GM23338 (cell line): Measurements from ENCODE around the gene ADAMTSL4. TPM values are rescaled to one million over a fixed set of nuclear protein-coding genes. Genes with fewer than 3 reads are reported as not detected.
A peak's percentile ranks its signal among the peaks of the same experiment; 100 is the strongest.

Experiments used
- ATAC-seq: fragments of 200-7000 bp; cut with Tn5 transposase; 3 replicates; pipeline ENCODE4 v1.9.1; 2020
- DNase-seq: peaks from one replicate; pipeline ENCODE4 v3.0.0-alpha.2; 2015; ENCODE audit warnings: low spot score
- H2AFZ ChIP-seq: fragments of 200-600 bp; sonication (generic); 2 replicates; pipeline ENCODE4 v1.8.0; 2016; ENCODE audit warnings: antibody characterized with exemption, mild to moderate bottlenecking, moderate library complexity
- H3F3A ChIP-seq: fragments of 200-600 bp; sonication (generic); replicated peaks from 2 replicates; pipeline ENCODE4 v1.8.0; 2017; ENCODE audit warnings: antibody characterized with exemption, mixed run types, low read depth
- H3K27ac ChIP-seq: fragments of 200-600 bp; sonication (generic); 2 replicates; pipeline ENCODE4 v1.6.1; 2016; ENCODE audit warnings: low read depth
- H3K27me3 ChIP-seq: fragments of 200-600 bp; sonication (generic); 2 replicates; pipeline ENCODE4 v1.8.0; 2016; ENCODE audit warnings: mild to moderate bottlenecking, mixed run types, moderate library complexity; ENCODE audit not compliant: insufficient read depth
- H3K36me3 ChIP-seq: fragments of 200-600 bp; sonication (generic); 2 replicates; pipeline ENCODE4 v1.8.0; 2016; ENCODE audit warnings: mild to moderate bottlenecking; ENCODE audit not compliant: insufficient read depth
- H3K4me1 ChIP-seq: fragments of 200-600 bp; sonication (generic); 2 replicates; pipeline ENCODE4 v1.8.0; 2016; ENCODE audit warnings: mild to moderate bottlenecking, moderate library complexity; ENCODE audit not compliant: insufficient read depth
- H3K4me2 ChIP-seq: fragments of 200-600 bp; sonication (generic); 2 replicates; pipeline ENCODE4 v1.7.1; 2017; ENCODE audit warnings: mixed run types
- H3K4me3 ChIP-seq: fragments of 200-600 bp; sonication (generic); 2 replicates; pipeline ENCODE4 v1.6.1; 2016; ENCODE audit warnings: mixed run types
- H3K79me2 ChIP-seq: fragments of 200-600 bp; sonication (generic); replicated peaks from 2 replicates; pipeline ENCODE4 v1.8.0; 2017; ENCODE audit warnings: mild to moderate bottlenecking; ENCODE audit not compliant: insufficient read depth
- H3K9me2 ChIP-seq: fragments of 200-600 bp; sonication (generic); 2 replicates; pipeline ENCODE4 v1.8.0; 2017; ENCODE audit not compliant: insufficient read depth
- H4K20me1 ChIP-seq: fragments of 200-600 bp; sonication (generic); replicated peaks from 2 replicates; pipeline ENCODE4 v1.8.0; 2017; ENCODE audit warnings: mild to moderate bottlenecking; ENCODE audit not compliant: insufficient read depth
- H3K27ac Mint-ChIP-seq: 2 replicates; pipeline ENCODE4 v1.8.0; 2020; ENCODE audit warnings: inconsistent platforms, mild to moderate bottlenecking, moderate library complexity, mixed read lengths
- H3K27me3 Mint-ChIP-seq: 3 replicates; pipeline ENCODE4 v1.8.0; 2022; ENCODE audit warnings: low read depth, mild to moderate bottlenecking, moderate library complexity, mixed read lengths, inconsistent platforms; ENCODE audit not compliant: insufficient read depth, poor library complexity
- H3K36me3 Mint-ChIP-seq: 3 replicates; pipeline ENCODE4 v1.8.0; 2021; ENCODE audit warnings: low read depth, mild to moderate bottlenecking, inconsistent platforms, moderate library complexity, mixed read lengths
- H3K4me1 Mint-ChIP-seq: 3 replicates; pipeline ENCODE4 v1.8.0; 2020; ENCODE audit warnings: mild to moderate bottlenecking, inconsistent platforms, mixed read lengths
- H3K4me3 Mint-ChIP-seq: 3 replicates; pipeline ENCODE4 v1.8.0; 2021; ENCODE audit warnings: moderate library complexity, mild to moderate bottlenecking, inconsistent platforms, mixed read lengths
- H3K9me3 Mint-ChIP-seq: 3 replicates; pipeline ENCODE4 v1.8.0; 2020; ENCODE audit warnings: moderate library complexity, mild to moderate bottlenecking, inconsistent platforms, mixed read lengths
- CREB1 ChIP-seq: fragments of 250-450 bp; sonication (Bioruptor Pico); IDR thresholded peaks from 2 replicates; pipeline ENCODE4 v1.5.0; 2020; ENCODE audit warnings: low read depth, mild to moderate bottlenecking, moderate library complexity
- EZH2phosphoT487 ChIP-seq: fragments of 200-600 bp; sonication (generic); IDR thresholded peaks from one replicate; pipeline ENCODE4 v1.8.1; 2018; ENCODE audit warnings: antibody characterized with exemption; ENCODE audit not compliant: unreplicated experiment
- NANOG ChIP-seq: IDR thresholded peaks from 2 replicates; pipeline ENCODE4 v1.6.1; 2016; ENCODE audit warnings: antibody characterized with exemption, borderline replicate concordance
- POLR2AphosphoS5 ChIP-seq: IDR thresholded peaks from 2 replicates; pipeline ENCODE4 v1.6.1; 2016; ENCODE audit warnings: antibody characterized with exemption, low read depth
- REST ChIP-seq: IDR thresholded peaks from one replicate; pipeline ENCODE4 v1.6.1; 2018; ENCODE audit warnings: antibody characterized with exemption; ENCODE audit not compliant: unreplicated experiment
- STAT1 ChIP-seq: IDR thresholded peaks from one replicate; pipeline ENCODE4 v1.6.1; 2016; ENCODE audit warnings: antibody characterized with exemption; ENCODE audit not compliant: unreplicated experiment
- ZNF114 ChIP-seq: fragments of 250-450 bp; sonication (Bioruptor Pico); IDR thresholded peaks from 2 replicates; pipeline ENCODE4 v1.5.0; 2020; ENCODE audit warnings: mild to moderate bottlenecking, moderate library complexity
- ZNF331 ChIP-seq: fragments of 250-450 bp; sonication (Bioruptor Pico); IDR thresholded peaks from 2 replicates; pipeline ENCODE4 v1.5.0; 2020; ENCODE audit warnings: low read depth, mild to moderate bottlenecking, moderate library complexity
- polyA plus RNA-seq: library from polyadenylated mRNA; unstranded; fragments of >200 nt; fragmentation: Nextera tagmentation; extraction: Ambion mirVana; gene quantifications from 2 replicates; pipeline ENCODE4 v1.2.1, GENCODE V29; 2016
- total RNA-seq: library from RNA; depleted of rRNA; stranded (reverse); fragments of >200 nt; shearing (Covaris generic); gene quantifications from 2 replicates; pipeline ENCODE4 v1.2.3, GENCODE V29; 2014
- TF ChIP-seq, protein P1 (sequence below), 2 experiments: fragments of 200-600 bp in 1 of 2; sonication (generic) in 1 of 2; conservative IDR thresholded peaks; 2 replicates each; pipeline versions ENCODE4 v1.5.1 to v1.6.1; 2016 to 2017; ENCODE audit warnings: antibody characterized with exemption in 2 of 2, low read depth in 2 of 2, mild to moderate bottlenecking in 2 of 2, moderate library complexity in 1 of 2
- TF ChIP-seq, protein P2 (sequence below): fragments of 250-450 bp; sonication (Bioruptor Pico); IDR thresholded peaks from 2 replicates; pipeline ENCODE4 v1.5.0; 2020; ENCODE audit warnings: mild to moderate bottlenecking, moderate library complexity

The ADAMTSL4 gene
- total and polyA plus RNA-seq, 2 experiments from 2014 or later: 5.3 to 5.8 TPM

DNA sequence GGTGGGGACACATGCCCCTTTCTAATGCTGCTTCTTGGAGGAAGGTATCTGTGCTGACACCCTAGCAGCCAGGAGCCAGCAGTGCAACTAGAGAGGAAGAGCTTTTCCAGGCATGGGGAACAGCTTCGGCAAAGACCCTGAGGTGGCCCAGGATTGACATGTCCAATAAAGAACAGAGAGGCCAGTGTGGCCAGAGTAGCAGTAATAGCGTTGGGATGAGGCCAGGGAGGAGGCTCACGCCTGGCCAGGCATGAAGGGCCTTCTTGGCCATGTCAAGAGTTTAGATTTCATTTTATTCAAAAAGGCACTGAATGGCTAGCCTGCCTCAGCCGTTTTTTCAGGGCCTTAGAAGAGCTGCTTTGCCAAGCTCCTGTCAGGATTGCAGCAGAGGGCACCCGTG is 16.3 kb upstream of the ADAMTSL4 start (continued):
- TF ChIP-seq REST (no peak), ZNF331 (no peak), POLR2AphosphoS5 (no peak), STAT1 (no peak), ZNF114 (CRISPR knock-in tag) (no peak)
- TF ChIP-seq, protein P1, sequence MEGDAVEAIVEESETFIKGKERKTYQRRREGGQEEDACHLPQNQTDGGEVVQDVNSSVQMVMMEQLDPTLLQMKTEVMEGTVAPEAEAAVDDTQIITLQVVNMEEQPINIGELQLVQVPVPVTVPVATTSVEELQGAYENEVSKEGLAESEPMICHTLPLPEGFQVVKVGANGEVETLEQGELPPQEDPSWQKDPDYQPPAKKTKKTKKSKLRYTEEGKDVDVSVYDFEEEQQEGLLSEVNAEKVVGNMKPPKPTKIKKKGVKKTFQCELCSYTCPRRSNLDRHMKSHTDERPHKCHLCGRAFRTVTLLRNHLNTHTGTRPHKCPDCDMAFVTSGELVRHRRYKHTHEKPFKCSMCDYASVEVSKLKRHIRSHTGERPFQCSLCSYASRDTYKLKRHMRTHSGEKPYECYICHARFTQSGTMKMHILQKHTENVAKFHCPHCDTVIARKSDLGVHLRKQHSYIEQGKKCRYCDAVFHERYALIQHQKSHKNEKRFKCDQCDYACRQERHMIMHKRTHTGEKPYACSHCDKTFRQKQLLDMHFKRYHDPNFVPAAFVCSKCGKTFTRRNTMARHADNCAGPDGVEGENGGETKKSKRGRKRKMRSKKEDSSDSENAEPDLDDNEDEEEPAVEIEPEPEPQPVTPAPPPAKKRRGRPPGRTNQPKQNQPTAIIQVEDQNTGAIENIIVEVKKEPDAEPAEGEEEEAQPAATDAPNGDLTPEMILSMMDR (conservative IDR thresholded peaks at IDR 0.05; ENCODE audit: low read depth in 2 of 2): no peak

DNA sequence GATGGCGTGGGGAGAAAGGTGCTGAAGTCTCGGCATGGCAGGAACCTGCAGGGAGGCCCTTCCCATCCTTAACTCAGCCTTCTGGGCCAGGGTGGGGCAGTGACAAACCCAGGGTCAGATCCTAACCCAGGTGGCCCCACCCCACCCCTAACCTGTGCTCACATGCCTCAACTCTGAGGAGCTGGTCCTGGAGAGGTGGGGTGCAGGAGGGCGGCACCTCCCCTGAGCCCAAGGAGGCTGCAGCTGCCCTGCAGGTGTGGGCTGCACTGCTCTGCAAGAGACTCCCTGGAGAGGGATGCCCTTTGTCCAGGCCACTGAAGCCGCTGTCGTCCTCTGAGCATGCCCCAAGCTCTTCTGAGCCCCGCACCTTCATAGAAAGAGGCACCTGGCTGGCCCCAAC is 15.2 kb upstream of the ADAMTSL4 start:
- ATAC-seq (peak; percentile 10), DNase-seq (no peak)
- TF ChIP-seq REST: no peak
- no peak for TF ChIP-seq NANOG
- no peak for TF ChIP-seq ZNF331
- TF ChIP-seq, protein P2, sequence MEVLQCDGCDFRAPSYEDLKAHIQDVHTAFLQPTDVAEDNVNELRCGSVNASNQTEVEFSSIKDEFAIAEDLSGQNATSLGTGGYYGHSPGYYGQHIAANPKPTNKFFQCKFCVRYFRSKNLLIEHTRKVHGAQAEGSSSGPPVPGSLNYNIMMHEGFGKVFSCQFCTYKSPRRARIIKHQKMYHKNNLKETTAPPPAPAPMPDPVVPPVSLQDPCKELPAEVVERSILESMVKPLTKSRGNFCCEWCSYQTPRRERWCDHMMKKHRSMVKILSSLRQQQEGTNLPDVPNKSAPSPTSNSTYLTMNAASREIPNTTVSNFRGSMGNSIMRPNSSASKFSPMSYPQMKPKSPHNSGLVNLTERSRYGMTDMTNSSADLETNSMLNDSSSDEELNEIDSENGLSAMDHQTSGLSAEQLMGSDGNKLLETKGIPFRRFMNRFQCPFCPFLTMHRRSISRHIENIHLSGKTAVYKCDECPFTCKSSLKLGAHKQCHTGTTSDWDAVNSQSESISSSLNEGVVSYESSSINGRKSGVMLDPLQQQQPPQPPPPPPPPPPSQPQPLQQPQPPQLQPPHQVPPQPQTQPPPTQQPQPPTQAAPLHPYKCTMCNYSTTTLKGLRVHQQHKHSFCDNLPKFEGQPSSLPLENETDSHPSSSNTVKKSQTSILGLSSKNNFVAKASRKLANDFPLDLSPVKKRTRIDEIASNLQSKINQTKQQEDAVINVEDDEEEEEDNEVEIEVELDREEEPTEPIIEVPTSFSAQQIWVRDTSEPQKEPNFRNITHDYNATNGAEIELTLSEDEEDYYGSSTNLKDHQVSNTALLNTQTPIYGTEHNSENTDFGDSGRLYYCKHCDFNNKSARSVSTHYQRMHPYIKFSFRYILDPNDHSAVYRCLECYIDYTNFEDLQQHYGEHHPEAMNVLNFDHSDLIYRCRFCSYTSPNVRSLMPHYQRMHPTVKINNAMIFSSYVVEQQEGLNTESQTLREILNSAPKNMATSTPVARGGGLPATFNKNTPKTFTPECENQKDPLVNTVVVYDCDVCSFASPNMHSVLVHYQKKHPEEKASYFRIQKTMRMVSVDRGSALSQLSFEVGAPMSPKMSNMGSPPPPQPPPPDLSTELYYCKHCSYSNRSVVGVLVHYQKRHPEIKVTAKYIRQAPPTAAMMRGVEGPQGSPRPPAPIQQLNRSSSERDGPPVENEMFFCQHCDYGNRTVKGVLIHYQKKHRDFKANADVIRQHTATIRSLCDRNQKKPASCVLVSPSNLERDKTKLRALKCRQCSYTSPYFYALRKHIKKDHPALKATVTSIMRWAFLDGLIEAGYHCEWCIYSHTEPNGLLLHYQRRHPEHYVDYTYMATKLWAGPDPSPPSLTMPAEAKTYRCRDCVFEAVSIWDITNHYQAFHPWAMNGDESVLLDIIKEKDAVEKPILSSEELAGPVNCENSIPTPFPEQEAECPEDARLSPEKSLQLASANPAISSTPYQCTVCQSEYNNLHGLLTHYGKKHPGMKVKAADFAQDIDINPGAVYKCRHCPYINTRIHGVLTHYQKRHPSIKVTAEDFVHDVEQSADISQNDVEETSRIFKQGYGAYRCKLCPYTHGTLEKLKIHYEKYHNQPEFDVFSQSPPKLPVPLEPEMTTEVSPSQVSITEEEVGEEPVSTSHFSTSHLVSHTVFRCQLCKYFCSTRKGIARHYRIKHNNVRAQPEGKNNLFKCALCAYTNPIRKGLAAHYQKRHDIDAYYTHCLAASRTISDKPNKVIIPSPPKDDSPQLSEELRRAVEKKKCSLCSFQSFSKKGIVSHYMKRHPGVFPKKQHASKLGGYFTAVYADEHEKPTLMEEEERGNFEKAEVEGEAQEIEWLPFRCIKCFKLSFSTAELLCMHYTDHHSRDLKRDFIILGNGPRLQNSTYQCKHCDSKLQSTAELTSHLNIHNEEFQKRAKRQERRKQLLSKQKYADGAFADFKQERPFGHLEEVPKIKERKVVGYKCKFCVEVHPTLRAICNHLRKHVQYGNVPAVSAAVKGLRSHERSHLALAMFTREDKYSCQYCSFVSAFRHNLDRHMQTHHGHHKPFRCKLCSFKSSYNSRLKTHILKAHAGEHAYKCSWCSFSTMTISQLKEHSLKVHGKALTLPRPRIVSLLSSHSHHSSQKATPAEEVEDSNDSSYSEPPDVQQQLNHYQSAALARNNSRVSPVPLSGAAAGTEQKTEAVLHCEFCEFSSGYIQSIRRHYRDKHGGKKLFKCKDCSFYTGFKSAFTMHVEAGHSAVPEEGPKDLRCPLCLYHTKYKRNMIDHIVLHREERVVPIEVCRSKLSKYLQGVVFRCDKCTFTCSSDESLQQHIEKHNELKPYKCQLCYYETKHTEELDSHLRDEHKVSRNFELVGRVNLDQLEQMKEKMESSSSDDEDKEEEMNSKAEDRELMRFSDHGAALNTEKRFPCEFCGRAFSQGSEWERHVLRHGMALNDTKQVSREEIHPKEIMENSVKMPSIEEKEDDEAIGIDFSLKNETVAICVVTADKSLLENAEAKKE (CRISPR knock-in tag): no peak
- no peak for TF ChIP-seq CREB1 (CRISPR knock-in tag)
- TF ChIP-seq EZH2phosphoT487: no peak
- no peak for TF ChIP-seq POLR2AphosphoS5
- no peak for TF ChIP-seq ZNF114 (CRISPR knock-in tag)

More for the DNA sequence above, 15.2 kb upstream of the ADAMTSL4 start:
- H3K4me1 ChIP-seq: peaks cover 7% of the 10 kb centered on the region; the same call in 1 of the 2 replicates
- Mint-ChIP-seq H3K9me3 (no peaks in the 10 kb centered on the region), H3K4me1 (peaks cover 28% of the 10 kb centered on the region), H3K27me3 (peaks cover 4% of the 10 kb centered on the region), H3K4me3 (no peak overlapping the region), H3K36me3 (no peaks in the 10 kb centered on the region), H3K27ac (no peak overlapping the region)
- H3K36me3 ChIP-seq: no peaks in the 10 kb centered on the region
- H3K27me3 ChIP-seq: no peaks in the 10 kb centered on the region
- H3K9me2 ChIP-seq: no peaks in the 10 kb centered on the region
- no peak overlapping the region for H3K4me3 ChIP-seq
- H3K27ac ChIP-seq: no peak overlapping the region
- H4K20me1 ChIP-seq: no peaks in the 10 kb centered on the region
- no peak overlapping the region for H3K4me2 ChIP-seq
- peaks cover 7% of the 10 kb centered on the region; the same call in 1 of the 2 replicates for H3F3A ChIP-seq
- peak overlapping the region; percentile 56; the same call in 1 of the 2 replicates for H2AFZ ChIP-seq
- no peaks in the 10 kb centered on the region for H3K79me2 ChIP-seq
